Thoracic aorta (tissue), 2 donors: Measurements from ENCODE around the gene PLET1. TPM values are rescaled to one million over a fixed set of nuclear protein-coding genes. Genes with fewer than 3 reads are reported as not detected.

Experiments used
- ATAC-seq: fragments of 150-250 bp; one replicate; pipeline ENCODE4 v1.8.0; 2017; ENCODE audit warnings: low read depth; ENCODE audit not compliant: insufficient number of reproducible peaks, low FRiP score
- DNase-seq: peaks from one replicate; pipeline ENCODE4 v3.0.0-alpha.2; 2020; ENCODE audit warnings: low spot score
- H3K27ac ChIP-seq, 2 donors: fragments of 200-600 bp; sonication (generic); 1 replicate in 1 of 2; 2 replicates in 1 of 2; pipeline ENCODE4 v1.5.1; 2016; ENCODE audit warnings: mild to moderate bottlenecking in 2 of 2, moderate library complexity in 2 of 2
- H3K27me3 ChIP-seq: fragments of 200-600 bp; sonication (generic); replicated peaks from 2 replicates; pipeline ENCODE4 v1.6.0; 2016; ENCODE audit warnings: mild to moderate bottlenecking; ENCODE audit not compliant: insufficient read depth
- H3K36me3 ChIP-seq: fragments of 200-600 bp; sonication (generic); one replicate; pipeline ENCODE4 v1.5.1; 2016
- H3K4me1 ChIP-seq, 2 donors: fragments of 200-600 bp; sonication (generic); 1 replicate in 1 of 2; 2 replicates in 1 of 2; pipeline versions ENCODE4 v1.5.1 to v1.6.0; 2016; ENCODE audit warnings: low read depth in 2 of 2, mild to moderate bottlenecking in 1 of 2; ENCODE audit not compliant: control insufficient read depth in 1 of 2
- H3K4me3 ChIP-seq: fragments of 200-600 bp; sonication (generic); 2 replicates; pipeline ENCODE4 v1.5.1; 2016; ENCODE audit warnings: mild to moderate bottlenecking
- H3K9me3 ChIP-seq: fragments of 200-600 bp; sonication (generic); 2 replicates; pipeline ENCODE4 v1.5.1; 2016
- CTCF ChIP-seq: fragments of 200-600 bp; sonication (generic); IDR thresholded peaks from one replicate; pipeline ENCODE4 v1.5.1; 2019; ENCODE audit warnings: antibody characterized with exemption
- total RNA-seq, 2 donors: library from RNA; depleted of rRNA; stranded (reverse); fragments of >200 nt; gene quantifications; one replicate each; pipeline versions ENCODE4 v1.1.0 to v1.2.3, GENCODE V29; 2016

Gene PLET1
- total RNA-seq, 2 donors from 2014 or later = not detected

- ATAC-seq (peak; percentile 26), DNase-seq (no peak)
- no peaks in the 10 kb centered on the region for H3K9me3 ChIP-seq
- no peak for TF ChIP-seq CTCF
- peak overlapping the region; percentile 99 to 100 for H3K27ac ChIP-seq
- H3K27me3 ChIP-seq = no peaks in the 10 kb centered on the region
- peak overlapping the region; percentile 80 for H3K4me3 ChIP-seq
- H3K4me1 ChIP-seq = peaks cover 9 to 25% of the 10 kb centered on the region in 2 donors
- peaks cover 4% of the 10 kb centered on the region for H3K36me3 ChIP-seq
Observed at GRCh38 chr11:112226831-112227401, 33.7 kb downstream of the PLET1 start.

GRCh38 chr11:112226062-112226830 lies 34.4 kb downstream of the PLET1 start, which contains the start of gene PTS:
TSS of gene PTS (plus strand) at chr11:112226428. CDS start at chr11:112226444, 16 bp downstream.
- peak; percentile 46 for DNase-seq
- ATAC-seq = peak; percentile 95
- TF ChIP-seq CTCF = no peak
- peaks cover 3% of the 10 kb centered on the region for H3K36me3 ChIP-seq
- peaks cover 9 to 25% of the 10 kb centered on the region in 2 donors for H3K4me1 ChIP-seq
- no peaks in the 10 kb centered on the region for H3K27me3 ChIP-seq
- H3K27ac ChIP-seq = peak within 1 kb of the TSS; percentile 99 to 100
- H3K4me3 ChIP-seq = peak within 1 kb of the TSS; percentile 80
- no peaks in the 10 kb centered on the region for H3K9me3 ChIP-seq

- ATAC-seq (no peak), DNase-seq (peak; percentile 46)
- Histone ChIP-seq H3K27ac (peak overlapping the region; percentile 99 to 100), H3K36me3 (no peaks in the 10 kb centered on the region), H3K4me3 (peak overlapping the region; percentile 80), H3K9me3 (no peaks in the 10 kb centered on the region), H3K4me1 (peaks cover 9 to 25% of the 10 kb centered on the region in 2 donors), H3K27me3 (no peaks in the 10 kb centered on the region)
- no peak for TF ChIP-seq CTCF
Observed at GRCh38 chr11:112225753-112226061, 35.0 kb downstream of the PLET1 start.

DNA sequence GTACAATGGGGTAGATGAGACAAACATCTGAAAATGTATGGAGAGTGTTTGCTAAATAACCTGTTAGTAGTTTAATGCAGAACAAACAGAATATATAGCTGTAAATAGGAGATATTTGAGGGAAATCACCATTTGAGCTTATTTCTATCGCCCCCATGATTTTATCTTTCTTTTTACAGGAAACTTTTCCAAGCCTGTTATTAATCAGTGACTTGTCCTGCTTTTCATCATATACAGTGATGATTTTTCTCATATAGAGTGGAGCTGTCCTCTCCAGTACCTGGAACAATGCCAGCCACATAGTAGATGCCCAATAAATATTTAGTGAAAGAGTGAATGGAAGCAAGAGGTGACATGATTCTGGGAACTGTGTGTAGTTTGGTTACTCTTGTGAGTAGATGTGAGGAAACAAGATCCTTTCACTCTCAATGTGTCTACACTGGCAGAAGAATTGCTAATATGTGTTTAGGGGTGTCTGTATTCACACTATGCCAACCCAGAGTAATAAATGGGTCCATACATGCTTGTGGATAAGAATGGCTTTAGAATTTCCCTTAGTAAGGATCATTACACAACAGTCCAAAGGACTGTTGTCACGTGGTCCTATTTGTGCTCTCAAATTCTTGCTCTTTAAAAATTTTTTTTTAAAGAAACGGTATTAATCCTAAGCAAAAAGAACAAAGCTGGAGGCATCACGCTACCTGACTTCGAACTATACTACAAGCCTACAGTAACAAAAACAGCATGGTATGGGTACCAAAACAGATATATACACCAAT lies 36.7 kb downstream of the PLET1 start:
- DNase-seq (no peak), ATAC-seq (no peak)
- H3K27me3 ChIP-seq = no peaks in the 10 kb centered on the region
- no peaks in the 10 kb centered on the region for H3K9me3 ChIP-seq
- H3K4me3 ChIP-seq = no peak overlapping the region
- TF ChIP-seq CTCF = no peak
- H3K36me3 ChIP-seq = no peaks in the 10 kb centered on the region
- no peak overlapping the region for H3K27ac ChIP-seq
- peaks cover 9 to 25% of the 10 kb centered on the region in 2 donors for H3K4me1 ChIP-seq

- H3K9me3 ChIP-seq = no peaks in the 10 kb centered on the region
- no peak overlapping the region for H3K4me3 ChIP-seq
- H3K27me3 ChIP-seq = no peaks in the 10 kb centered on the region
- H3K27ac ChIP-seq = no peak overlapping the region
- DNase-seq (no peak), ATAC-seq (no peak)
- no peak for TF ChIP-seq CTCF
- no peaks in the 10 kb centered on the region for H3K36me3 ChIP-seq
- peaks cover 9 to 20% of the 10 kb centered on the region in 2 donors for H3K4me1 ChIP-seq
Observed at GRCh38 chr11:112223121-112223520, 37.5 kb downstream of the PLET1 start.
